Hepatocyte (in vitro differentiated cells): Measurements from ENCODE around the gene NOS1. TPM values are rescaled to one million over a fixed set of nuclear protein-coding genes. Genes with fewer than 3 reads are reported as not detected.
A peak's percentile ranks its signal among the peaks of the same experiment; 100 is the strongest.

Experiments
- DNase-seq: peaks from one replicate; pipeline ENCODE4 v3.0.0-alpha.2; 2016; ENCODE audit warnings: low spot score
- H2AFZ ChIP-seq: fragments of 200-600 bp; sonication (generic); 2 replicates; pipeline ENCODE4 v1.6.0; 2016; ENCODE audit warnings: antibody characterized with exemption, mild to moderate bottlenecking
- H3K27ac ChIP-seq: fragments of 200-600 bp; sonication (generic); 2 replicates; pipeline ENCODE4 v1.5.1; 2016; ENCODE audit warnings: mild to moderate bottlenecking
- H3K27me3 ChIP-seq: fragments of 200-600 bp; sonication (generic); 2 replicates; pipeline ENCODE4 v1.6.1; 2016
- H3K36me3 ChIP-seq: fragments of 200-600 bp; sonication (generic); replicated peaks from 2 replicates; pipeline ENCODE4 v1.5.1; 2016; ENCODE audit warnings: low read depth; ENCODE audit not compliant: insufficient read depth
- H3K4me1 ChIP-seq: fragments of 200-600 bp; sonication (generic); 2 replicates; pipeline ENCODE4 v1.5.1; 2016; ENCODE audit warnings: mild to moderate bottlenecking, moderate library complexity; ENCODE audit not compliant: insufficient read depth
- H3K4me2 ChIP-seq: fragments of 200-600 bp; sonication (generic); 2 replicates; pipeline ENCODE4 v1.6.0; 2016
- H3K4me3 ChIP-seq: fragments of 200-600 bp; sonication (generic); 2 replicates; pipeline ENCODE4 v1.5.1; 2016; ENCODE audit warnings: mild to moderate bottlenecking
- H3K79me2 ChIP-seq: fragments of 200-600 bp; sonication (generic); 2 replicates; pipeline ENCODE4 v1.6.0; 2017; ENCODE audit warnings: mild to moderate bottlenecking
- H3K9me2 ChIP-seq: fragments of 200-600 bp; sonication (generic); replicated peaks from 2 replicates; pipeline ENCODE4 v1.6.0; 2017; ENCODE audit warnings: mild to moderate bottlenecking; ENCODE audit not compliant: insufficient read depth
- H3K9me3 ChIP-seq: fragments of 200-600 bp; sonication (generic); 2 replicates; pipeline ENCODE4 v1.5.1; 2016; ENCODE audit warnings: low read depth, mild to moderate bottlenecking
- H4K20me1 ChIP-seq: fragments of 200-600 bp; sonication (generic); 2 replicates; pipeline ENCODE4 v1.6.0; 2016; ENCODE audit warnings: mild to moderate bottlenecking; ENCODE audit not compliant: insufficient read depth, poor library complexity, severe bottlenecking
- CTCF ChIP-seq: fragments of 200-600 bp; sonication (generic); IDR thresholded peaks from 2 replicates; pipeline ENCODE4 v1.5.1; 2016; ENCODE audit warnings: antibody characterized with exemption, mild to moderate bottlenecking; ENCODE audit not compliant: poor library complexity
- EZH2 ChIP-seq: fragments of 200-600 bp; sonication (generic); IDR thresholded peaks from 2 replicates; pipeline ENCODE4 v1.6.1; 2016; ENCODE audit warnings: antibody characterized with exemption, mild to moderate bottlenecking, borderline replicate concordance
- EZH2phosphoT487 ChIP-seq: fragments of 200-600 bp; sonication (generic); IDR thresholded peaks from one replicate; pipeline ENCODE4 v1.6.1; 2018; ENCODE audit warnings: antibody characterized with exemption, mild to moderate bottlenecking, low read depth, moderate library complexity; ENCODE audit not compliant: unreplicated experiment, severe bottlenecking
- WGBS: methylation state at CpG from one replicate; pipeline ENCODE4 v1.1.6; 2016; ENCODE audit warnings: low lambda C conversion rate; ENCODE audit errors: missing lambda C conversion rate; 5-methylcytosine and 5-hydroxymethylcytosine counted together
- polyA plus RNA-seq: library from polyadenylated mRNA; unstranded; fragments of >200 nt; fragmentation: Nextera tagmentation; extraction: Ambion mirVana; gene quantifications from 2 replicates; pipeline ENCODE4 v1.2.1, GENCODE V29; 2016
- total RNA-seq: library from RNA; depleted of rRNA; stranded (reverse); fragments of >200 nt; gene quantifications from 2 replicates; pipeline ENCODE4 v1.2.3, GENCODE V29; 2014

The NOS1 gene
- total and polyA plus RNA-seq, 2 experiments from 2014 or later = not detected

DNA sequence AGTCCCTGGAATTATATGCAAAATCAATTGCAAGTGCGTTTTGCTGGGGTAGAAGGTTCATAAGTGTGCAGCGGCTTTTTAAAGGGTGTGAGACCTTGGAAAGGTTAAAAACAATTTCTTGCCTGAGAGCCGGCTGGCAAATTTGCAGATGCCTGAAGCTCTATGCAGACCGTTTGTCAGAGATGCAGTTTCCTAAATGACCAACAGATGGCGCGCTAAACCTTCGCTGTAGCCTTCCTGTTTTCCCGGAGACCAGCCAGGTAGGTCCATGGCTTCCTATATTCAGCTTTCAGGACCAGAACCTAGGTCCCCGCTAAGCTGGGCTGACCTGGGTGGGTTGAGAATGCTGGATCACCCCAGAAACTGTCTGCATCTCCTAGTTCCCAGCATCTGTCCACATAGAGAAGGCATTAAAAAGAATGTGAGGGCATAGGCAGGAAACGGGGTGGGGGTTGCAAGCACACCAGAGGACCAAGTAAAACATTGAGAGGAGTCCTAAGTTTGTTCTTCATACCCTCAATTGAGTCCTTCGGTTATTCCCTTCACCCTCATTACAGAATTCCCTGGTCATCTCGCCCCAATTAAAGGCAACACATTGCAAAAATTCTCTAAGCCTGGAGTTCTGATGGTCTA lies 5.7 kb upstream of the NOS1 start:
- H2AFZ ChIP-seq = no peak overlapping the region
- no peaks in the 10 kb centered on the region for H3K9me3 ChIP-seq
- no peak overlapping the region for H3K27ac ChIP-seq
- H4K20me1 ChIP-seq = no peaks in the 10 kb centered on the region
- no peak overlapping the region for H3K4me3 ChIP-seq
- no peaks in the 10 kb centered on the region for H3K36me3 ChIP-seq
- H3K27me3 ChIP-seq = peaks cover 45% of the 10 kb centered on the region
- TF ChIP-seq EZH2phosphoT487 = no peak
- peak; percentile 93 for TF ChIP-seq CTCF
- no peak for TF ChIP-seq EZH2
- no peaks in the 10 kb centered on the region for H3K9me2 ChIP-seq
- DNase-seq = peak; percentile 91
- no peak overlapping the region for H3K4me2 ChIP-seq
- WGBS = 17% methylated on average over 12 of the region's 12 CpGs
- no peaks in the 10 kb centered on the region for H3K4me1 ChIP-seq
- no peaks in the 10 kb centered on the region for H3K79me2 ChIP-seq

DNA sequence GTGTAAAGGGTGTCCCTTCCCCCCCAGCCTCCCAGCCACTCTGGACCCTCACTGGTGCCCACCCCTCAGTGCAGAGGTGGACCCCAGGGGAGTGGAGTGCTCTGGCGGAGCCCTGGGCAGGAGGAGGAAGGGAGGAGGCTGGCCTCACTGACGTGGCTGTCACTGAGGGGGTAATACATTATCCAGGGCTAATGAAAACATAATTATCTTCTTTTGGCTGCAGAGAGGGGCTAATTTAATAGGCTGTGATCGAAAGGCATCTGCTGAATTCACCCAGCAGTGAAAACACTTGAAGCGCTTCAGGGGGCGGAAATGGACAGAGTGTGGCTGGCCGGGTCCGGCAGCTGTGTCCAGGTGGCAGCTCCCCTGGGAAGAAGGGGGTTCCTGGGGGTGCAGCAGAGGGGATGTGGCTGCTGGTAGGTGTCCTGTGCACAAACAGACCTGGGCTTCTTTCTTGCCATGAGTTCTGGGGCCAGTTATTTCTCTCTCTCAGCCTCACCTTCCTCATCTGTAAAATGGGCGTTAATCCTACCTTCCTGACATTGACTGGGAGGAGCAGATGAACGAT lies 3.7 kb upstream of the NOS1 start:
- 82% methylated on average over 8 of the region's 9 CpGs for WGBS
- H3K4me3 ChIP-seq = no peak overlapping the region
- DNase-seq = no peak
- no peaks in the 10 kb centered on the region for H3K79me2 ChIP-seq
- no peak for TF ChIP-seq CTCF
- no peak for TF ChIP-seq EZH2phosphoT487
- TF ChIP-seq EZH2 = no peak
- no peaks in the 10 kb centered on the region for H3K4me1 ChIP-seq
- H3K9me3 ChIP-seq = no peaks in the 10 kb centered on the region
- H3K27ac ChIP-seq = no peak overlapping the region
- no peaks in the 10 kb centered on the region for H3K9me2 ChIP-seq
- H4K20me1 ChIP-seq = no peaks in the 10 kb centered on the region
- no peak overlapping the region for H2AFZ ChIP-seq
- peaks cover 65% of the 10 kb centered on the region for H3K27me3 ChIP-seq
- H3K36me3 ChIP-seq = no peaks in the 10 kb centered on the region
- H3K4me2 ChIP-seq = no peak overlapping the region

GRCh38 chr12:117363953-117364486 lies 2.6 kb upstream of the NOS1 start:
- 17% methylated on average over 4 of the region's 4 CpGs for WGBS

More at GRCh38 chr12:117363953-117364486, 2.6 kb upstream of the NOS1 start:
- H3K27ac ChIP-seq = no peak overlapping the region
- no peaks in the 10 kb centered on the region for H3K79me2 ChIP-seq
- H3K4me2 ChIP-seq = no peak overlapping the region
- no peak overlapping the region for H3K4me3 ChIP-seq
- H3K9me3 ChIP-seq = no peaks in the 10 kb centered on the region
- no peaks in the 10 kb centered on the region for H3K9me2 ChIP-seq
- H3K27me3 ChIP-seq = peaks cover 74% of the 10 kb centered on the region
- no peaks in the 10 kb centered on the region for H3K36me3 ChIP-seq
- H4K20me1 ChIP-seq = no peaks in the 10 kb centered on the region
- TF ChIP-seq EZH2phosphoT487 (no peak), CTCF (no peak), EZH2 (no peak)
- no peak for DNase-seq
- no peak overlapping the region for H2AFZ ChIP-seq
- H3K4me1 ChIP-seq = no peaks in the 10 kb centered on the region
